Ascending aorta (tissue), 2 donors: ENCODE results near the gene OTOR. TPM values are rescaled to one million over a fixed set of nuclear protein-coding genes. Genes with fewer than 3 reads are reported as not detected.

ENCODE experiments used
- DNase-seq, 2 donors: peaks; one replicate each; pipeline ENCODE4 v3.0.0-alpha.2; 2019; ENCODE audit warnings: low spot score in 2 of 2
- H3K27ac ChIP-seq, 2 donors: fragments of 200-600 bp; sonication (generic); one replicate each; pipeline ENCODE4 v1.5.1; 2016 to 2017; ENCODE audit warnings: mild to moderate bottlenecking in 1 of 2
- H3K27me3 ChIP-seq: fragments of 200-600 bp; sonication (generic); one replicate; pipeline ENCODE4 v1.5.1; 2017
- H3K36me3 ChIP-seq, 2 donors: fragments of 200-600 bp; sonication (generic); one replicate each; pipeline ENCODE4 v1.5.1; 2016
- H3K4me1 ChIP-seq, 2 donors: fragments of 200-600 bp; sonication (generic); one replicate each; pipeline ENCODE4 v1.5.1; 2016 to 2017; ENCODE audit warnings: mild to moderate bottlenecking in 1 of 2
- H3K4me3 ChIP-seq, 2 donors: fragments of 200-600 bp; sonication (generic); one replicate each; pipeline ENCODE4 v1.5.1; 2016 to 2017; ENCODE audit warnings: mild to moderate bottlenecking in 1 of 2
- H3K9me3 ChIP-seq, 2 donors: fragments of 200-600 bp; sonication (generic); one replicate each; pipeline ENCODE4 v1.5.1; 2016
- intact Hi-C: fragments of 100-400 bp; cut with DNase I; formaldehyde crosslinking; loops from one replicate; pipeline ENCODE4 v1.15.1; 2023
- total RNA-seq: library from RNA; depleted of rRNA; stranded (reverse); fragments of >200 nt; gene quantifications from one replicate; pipeline ENCODE4 v1.1.0, GENCODE V29; 2016
- TF ChIP-seq, protein P1 (sequence below), 3 experiments: fragments of 200-600 bp in 2 of 3; fragments of 450-650 bp in 1 of 3; sonication (generic) in 2 of 3; IDR thresholded peaks; one replicate each; pipeline ENCODE4 v1.5.1; 2016 to 2019; ENCODE audit warnings: antibody characterized with exemption in 3 of 3, mild to moderate bottlenecking in 1 of 3, moderate library complexity in 1 of 3

The OTOR gene
- total RNA-seq, 1 donor from 2014 or later = not detected

DNA sequence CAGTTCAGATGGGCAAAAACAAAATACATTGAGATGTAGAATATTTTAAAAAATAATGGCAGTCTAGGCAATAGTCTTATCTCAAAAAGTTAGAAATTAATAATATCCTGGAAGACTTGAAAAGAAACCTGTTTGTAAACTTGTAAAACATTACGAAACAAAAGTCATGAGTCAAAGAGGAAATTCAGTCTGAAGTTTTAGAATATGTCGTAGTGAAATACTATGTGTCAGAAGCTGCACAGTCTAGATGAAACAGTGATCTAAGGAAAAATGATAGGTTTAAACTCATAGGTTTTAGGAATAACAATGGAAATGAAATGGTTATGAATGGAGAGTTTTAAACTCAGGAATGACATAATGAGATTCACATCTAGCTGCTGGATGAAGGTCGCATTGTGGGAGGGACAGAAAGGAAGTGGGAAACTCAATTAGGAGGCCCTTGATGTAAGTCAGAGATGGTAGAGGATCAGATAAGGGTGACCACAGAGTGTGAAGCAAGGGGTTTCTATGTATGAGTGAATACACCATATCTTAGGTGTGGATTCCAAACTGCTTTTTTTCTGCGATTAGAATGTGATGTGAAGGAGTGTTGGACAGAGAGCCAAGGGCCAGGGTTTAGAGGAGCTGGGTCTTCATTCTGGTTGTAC lies 15.5 kb upstream of the OTOR start:
- no peak overlapping the region for H3K4me3 ChIP-seq
- H3K27me3 ChIP-seq = no peaks in the 10 kb centered on the region
- intact Hi-C loops = loop anchor here (10.0 kb wide), 1 partner anchor 1552 kb away; the partner anchor contains the start of gene ZNF133
- H3K4me1 ChIP-seq = peaks cover 0 to 12% of the 10 kb centered on the region in 2 donors
- no peak overlapping the region for H3K27ac ChIP-seq
- H3K9me3 ChIP-seq = no peaks in the 10 kb centered on the region
- no peak for DNase-seq
- TF ChIP-seq, protein P1, sequence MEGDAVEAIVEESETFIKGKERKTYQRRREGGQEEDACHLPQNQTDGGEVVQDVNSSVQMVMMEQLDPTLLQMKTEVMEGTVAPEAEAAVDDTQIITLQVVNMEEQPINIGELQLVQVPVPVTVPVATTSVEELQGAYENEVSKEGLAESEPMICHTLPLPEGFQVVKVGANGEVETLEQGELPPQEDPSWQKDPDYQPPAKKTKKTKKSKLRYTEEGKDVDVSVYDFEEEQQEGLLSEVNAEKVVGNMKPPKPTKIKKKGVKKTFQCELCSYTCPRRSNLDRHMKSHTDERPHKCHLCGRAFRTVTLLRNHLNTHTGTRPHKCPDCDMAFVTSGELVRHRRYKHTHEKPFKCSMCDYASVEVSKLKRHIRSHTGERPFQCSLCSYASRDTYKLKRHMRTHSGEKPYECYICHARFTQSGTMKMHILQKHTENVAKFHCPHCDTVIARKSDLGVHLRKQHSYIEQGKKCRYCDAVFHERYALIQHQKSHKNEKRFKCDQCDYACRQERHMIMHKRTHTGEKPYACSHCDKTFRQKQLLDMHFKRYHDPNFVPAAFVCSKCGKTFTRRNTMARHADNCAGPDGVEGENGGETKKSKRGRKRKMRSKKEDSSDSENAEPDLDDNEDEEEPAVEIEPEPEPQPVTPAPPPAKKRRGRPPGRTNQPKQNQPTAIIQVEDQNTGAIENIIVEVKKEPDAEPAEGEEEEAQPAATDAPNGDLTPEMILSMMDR (IDR thresholded peaks at IDR 0.05) = no peak
- H3K36me3 ChIP-seq = peaks cover 20 to 52% of the 10 kb centered on the region in 2 donors

DNA sequence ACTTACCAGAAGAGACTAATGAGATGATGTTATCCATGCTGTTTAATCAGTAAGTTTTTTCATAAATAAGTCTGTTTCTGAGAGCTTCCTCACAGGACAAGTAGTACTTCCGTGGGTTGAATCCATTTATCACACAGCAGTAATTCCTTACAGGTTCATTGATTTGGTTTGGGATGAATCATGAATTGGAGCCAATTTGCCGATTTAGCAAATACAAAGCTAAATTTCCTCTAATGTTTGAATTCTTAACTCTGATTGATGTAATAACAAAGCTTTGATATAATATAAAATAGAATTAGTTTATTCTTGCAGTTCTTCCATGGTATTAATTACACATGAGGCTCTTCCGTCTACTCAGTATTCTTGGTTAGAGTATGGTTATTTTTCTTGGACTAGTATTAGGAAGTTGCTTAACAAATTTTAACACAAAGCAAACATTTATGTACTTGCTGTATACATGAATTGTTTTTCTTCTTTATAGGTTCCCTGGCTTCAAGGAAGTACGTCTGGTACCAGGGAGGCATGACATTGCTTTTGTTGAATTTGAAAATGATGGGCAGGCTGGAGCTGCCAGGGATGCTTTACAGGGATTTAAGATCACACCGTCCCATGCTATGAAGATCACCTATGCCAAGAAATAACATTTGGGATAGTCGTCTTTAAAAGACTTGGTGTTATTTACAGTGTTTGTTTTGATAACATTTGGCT lies 7.6 kb upstream of the OTOR start:
- DNase-seq = no peak
- intact Hi-C loops = no loop called here
- Histone ChIP-seq H3K27me3 (no peaks in the 10 kb centered on the region), H3K4me3 (no peak overlapping the region), H3K4me1 (no peaks in the 10 kb centered on the region), H3K9me3 (no peaks in the 10 kb centered on the region), H3K27ac (no peak overlapping the region), H3K36me3 (peaks cover 36 to 49% of the 10 kb centered on the region in 2 donors)
- TF ChIP-seq, protein P1 (IDR thresholded peaks at IDR 0.05) = no peak

DNA sequence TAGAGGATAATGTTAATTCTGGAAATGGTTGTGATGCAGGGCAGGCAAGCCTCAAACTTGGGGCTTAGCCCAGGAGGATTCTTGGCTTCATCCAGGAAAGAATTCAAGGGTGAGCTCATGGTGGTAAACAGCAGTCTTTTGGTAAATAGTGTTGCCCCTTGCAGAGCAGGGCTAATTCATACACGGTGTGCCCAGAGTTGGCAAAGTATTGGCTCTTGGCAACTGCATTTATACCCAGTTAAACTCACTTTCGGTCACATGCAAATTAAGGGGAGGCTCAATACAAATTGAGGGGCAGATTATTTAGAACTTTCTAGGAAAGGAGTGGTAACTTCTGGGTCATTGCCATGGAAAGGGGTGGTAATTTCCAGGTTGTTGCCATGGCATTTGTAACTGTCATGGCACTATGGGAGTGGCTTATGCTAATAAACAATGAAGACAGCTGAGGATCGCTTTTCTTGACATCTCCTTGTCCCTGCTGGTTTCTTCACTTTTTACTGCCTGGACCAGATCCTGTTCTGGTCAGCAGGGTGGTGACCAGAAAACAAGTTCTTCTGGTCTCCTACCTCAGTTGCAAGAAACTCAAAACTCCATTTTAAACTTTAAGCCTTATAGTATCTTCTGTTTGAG lies 3.9 kb upstream of the OTOR start:
- TF ChIP-seq, protein P1 (IDR thresholded peaks at IDR 0.05) = no peak
- intact Hi-C loops = no loop called here
- Histone ChIP-seq H3K4me3 (no peak overlapping the region), H3K27me3 (no peaks in the 10 kb centered on the region), H3K36me3 (peaks cover 15 to 17% of the 10 kb centered on the region in 2 donors), H3K27ac (no peak overlapping the region), H3K4me1 (no peaks in the 10 kb centered on the region), H3K9me3 (no peaks in the 10 kb centered on the region)
- DNase-seq = no peak

DNA sequence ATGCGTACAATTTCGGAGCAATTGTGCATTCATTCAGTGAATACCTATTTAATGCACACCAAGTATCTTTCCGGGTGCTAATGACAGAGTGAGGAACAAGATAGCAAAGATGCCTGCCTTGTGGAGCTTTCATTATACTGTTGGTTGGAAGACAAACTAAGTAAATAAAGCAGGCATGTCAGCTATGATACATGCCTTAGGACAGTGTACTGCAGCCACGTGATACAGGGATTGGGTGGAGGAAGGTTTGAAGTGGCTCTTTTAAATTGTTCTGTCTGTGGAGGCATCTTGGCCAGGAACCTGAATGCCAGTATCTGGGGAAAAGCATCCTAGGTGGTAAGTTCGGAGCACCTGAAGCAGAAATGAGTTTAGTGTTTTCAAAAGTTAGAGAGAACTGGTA lies 3.0 kb upstream of the OTOR start:
- no peaks in the 10 kb centered on the region for H3K27me3 ChIP-seq
- no peak overlapping the region for H3K27ac ChIP-seq
- DNase-seq = no peak
- no peaks in the 10 kb centered on the region for H3K4me1 ChIP-seq
- peaks cover 11 to 13% of the 10 kb centered on the region in 2 donors for H3K36me3 ChIP-seq
- H3K4me3 ChIP-seq = no peak overlapping the region
- intact Hi-C loops = no loop called here
- TF ChIP-seq, protein P1 (IDR thresholded peaks at IDR 0.05) = no peak
- H3K9me3 ChIP-seq = no peaks in the 10 kb centered on the region

DNA sequence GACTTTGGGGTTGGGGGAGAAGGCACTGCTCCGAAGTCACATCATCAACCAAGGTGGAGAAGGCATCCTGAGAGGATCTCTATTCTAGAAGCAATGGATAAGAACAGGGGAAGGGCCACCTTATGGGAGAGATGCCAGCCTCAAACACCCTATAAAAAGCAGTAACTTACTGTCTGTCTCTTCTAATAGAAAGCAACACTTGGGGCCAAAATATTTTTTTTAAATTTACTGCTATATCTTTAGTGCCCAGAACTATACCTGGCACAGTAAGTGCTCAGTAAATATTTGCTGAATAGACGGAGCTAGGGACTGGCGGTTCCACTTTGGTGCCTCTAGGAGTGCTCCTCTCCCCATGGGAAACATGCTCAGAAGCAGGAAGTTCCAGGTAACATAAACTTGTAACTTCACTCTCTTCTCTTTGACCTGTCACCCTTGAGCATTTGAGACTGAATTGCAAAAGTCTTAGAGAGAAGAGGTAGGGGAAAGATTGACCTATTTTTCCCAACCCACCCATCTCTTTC lies 807 bp upstream of the OTOR start:
- TF ChIP-seq, protein P1 (IDR thresholded peaks at IDR 0.05) = no peak
- intact Hi-C loops = no loop called here
- H3K4me3 ChIP-seq = no peak overlapping the region
- H3K9me3 ChIP-seq = no peaks in the 10 kb centered on the region
- H3K4me1 ChIP-seq = no peaks in the 10 kb centered on the region
- no peak overlapping the region for H3K27ac ChIP-seq
- no peak for DNase-seq
- no peaks in the 10 kb centered on the region for H3K36me3 ChIP-seq
- H3K27me3 ChIP-seq = no peaks in the 10 kb centered on the region
